Measurements from ENCODE around the gene TPPP2.

GRCh38 chr14:21053184-21054122, 23.4 kb downstream of the TPPP2 start:
- no peak for TF ChIP-seq ZBTB7A (tag by site-specific recombination; IDR thresholded peaks at IDR 0.05; ENCODE audit: low read depth)
- no peak for TF ChIP-seq ZNF501 (tag by site-specific recombination; IDR thresholded peaks at IDR 0.05)
- TF ChIP-seq CTCF (tag by site-specific recombination; IDR thresholded peaks at IDR 0.05) = no peak
